Measurements from ENCODE around the gene CACNA2D3. TPM values are rescaled to one million over a fixed set of nuclear protein-coding genes. Genes with fewer than 3 reads are reported as not detected.

CACNA2D3 gene
- total RNA-seq, 6 donors from 2014 or later: 2.9 to 16.8 (median 4.9) TPM

DNA sequence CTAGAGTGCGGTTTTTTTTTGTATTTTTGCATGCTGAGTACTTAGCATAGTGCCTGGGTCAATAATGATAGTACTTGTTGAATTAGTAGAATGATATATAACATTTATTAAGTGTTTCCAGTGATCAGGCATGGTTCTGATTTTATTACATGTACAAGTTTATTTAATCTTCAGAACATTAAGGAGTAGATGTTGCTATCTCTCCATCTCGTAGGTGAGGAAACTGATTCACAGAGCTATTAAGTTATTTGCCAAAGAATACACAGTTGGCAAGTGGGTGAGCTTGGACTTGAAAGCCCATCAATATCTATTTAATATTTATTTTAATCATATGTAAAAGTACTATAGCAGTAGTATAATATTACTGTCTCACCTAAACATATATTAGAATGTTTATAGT, 219.5 kb downstream of the CACNA2D3 start:
- no peaks in the 10 kb centered on the region for H3K27me3 ChIP-seq
- H3K27ac ChIP-seq: no peak overlapping the region
- H3K4me3 ChIP-seq: no peak overlapping the region
- no peaks in the 10 kb centered on the region for H3K4me1 ChIP-seq
- ATAC-seq (ENCODE audit: low FRiP score in 2 of 2) (no peak), DNase-seq (no peak)
- H3K36me3 ChIP-seq: no peaks in the 10 kb centered on the region
- 77 to 87% methylated on average over 2 of the region's 2 CpGs for WGBS, 2 donors
- TF ChIP-seq POLR2AphosphoS5 (IDR thresholded peaks at IDR 0.05) (no peak), POLR2A (IDR thresholded peaks at IDR 0.05) (no peak), EP300 (IDR thresholded peaks at IDR 0.05) (no peak)
- TF ChIP-seq, protein P1, sequence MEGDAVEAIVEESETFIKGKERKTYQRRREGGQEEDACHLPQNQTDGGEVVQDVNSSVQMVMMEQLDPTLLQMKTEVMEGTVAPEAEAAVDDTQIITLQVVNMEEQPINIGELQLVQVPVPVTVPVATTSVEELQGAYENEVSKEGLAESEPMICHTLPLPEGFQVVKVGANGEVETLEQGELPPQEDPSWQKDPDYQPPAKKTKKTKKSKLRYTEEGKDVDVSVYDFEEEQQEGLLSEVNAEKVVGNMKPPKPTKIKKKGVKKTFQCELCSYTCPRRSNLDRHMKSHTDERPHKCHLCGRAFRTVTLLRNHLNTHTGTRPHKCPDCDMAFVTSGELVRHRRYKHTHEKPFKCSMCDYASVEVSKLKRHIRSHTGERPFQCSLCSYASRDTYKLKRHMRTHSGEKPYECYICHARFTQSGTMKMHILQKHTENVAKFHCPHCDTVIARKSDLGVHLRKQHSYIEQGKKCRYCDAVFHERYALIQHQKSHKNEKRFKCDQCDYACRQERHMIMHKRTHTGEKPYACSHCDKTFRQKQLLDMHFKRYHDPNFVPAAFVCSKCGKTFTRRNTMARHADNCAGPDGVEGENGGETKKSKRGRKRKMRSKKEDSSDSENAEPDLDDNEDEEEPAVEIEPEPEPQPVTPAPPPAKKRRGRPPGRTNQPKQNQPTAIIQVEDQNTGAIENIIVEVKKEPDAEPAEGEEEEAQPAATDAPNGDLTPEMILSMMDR (IDR thresholded peaks at IDR 0.05): no peak
- H3K9me3 ChIP-seq: no peaks in the 10 kb centered on the region

DNA sequence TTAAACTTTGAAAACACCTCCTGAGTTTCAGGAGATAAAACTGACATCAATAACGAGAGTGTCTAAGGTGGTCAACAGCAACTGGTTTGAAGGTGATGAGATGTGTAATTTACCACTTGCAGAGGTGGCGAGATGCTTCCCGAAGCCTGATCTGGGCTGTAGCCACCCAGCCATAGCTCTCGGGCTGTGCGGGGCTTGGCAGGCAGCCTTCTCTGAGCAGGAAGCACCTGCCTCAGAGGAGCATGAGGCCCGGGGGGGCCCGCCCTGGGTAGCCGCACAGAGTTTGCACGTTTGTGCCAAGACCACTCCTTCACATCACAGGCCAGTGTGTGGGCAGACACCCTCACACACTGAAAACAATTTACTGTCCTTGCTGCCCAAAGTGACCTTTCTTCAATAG, 220.3 kb downstream of the CACNA2D3 start:
- no peaks in the 10 kb centered on the region for H3K4me1 ChIP-seq
- no peak overlapping the region for H3K27ac ChIP-seq
- H3K4me3 ChIP-seq: no peak overlapping the region
- ATAC-seq (ENCODE audit: low FRiP score in 2 of 2) (no peak), DNase-seq (peak in 1 of 2 donors; percentile 66)
- H3K9me3 ChIP-seq: no peaks in the 10 kb centered on the region
- TF ChIP-seq POLR2A (IDR thresholded peaks at IDR 0.05) (no peak), EP300 (IDR thresholded peaks at IDR 0.05) (no peak), POLR2AphosphoS5 (IDR thresholded peaks at IDR 0.05) (no peak)
- TF ChIP-seq, protein P1 (IDR thresholded peaks at IDR 0.05): no peak
- WGBS, 2 donors: 24 to 37% methylated on average over 9 of the region's 9 CpGs
- H3K36me3 ChIP-seq: no peaks in the 10 kb centered on the region
- no peaks in the 10 kb centered on the region for H3K27me3 ChIP-seq

DNA sequence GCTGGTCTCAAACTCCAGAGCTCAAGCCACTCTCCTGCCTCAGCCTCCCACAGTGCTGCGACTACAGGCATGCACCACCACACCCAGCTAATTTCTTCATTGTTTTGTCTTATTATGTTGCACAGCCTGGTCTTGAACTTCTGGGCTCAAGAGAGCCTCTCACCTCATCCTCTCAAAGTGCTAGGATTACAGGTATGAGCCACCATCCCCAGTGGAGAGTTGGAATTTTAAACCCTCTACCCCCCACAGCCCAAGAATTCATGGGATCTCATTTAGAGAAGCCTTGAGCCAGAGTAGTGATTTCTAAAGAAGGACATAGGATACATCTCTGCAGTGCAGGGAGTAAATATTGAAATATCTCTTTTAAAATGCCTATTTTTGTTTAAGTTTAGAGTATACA, 221.1 kb downstream of the CACNA2D3 start:
- H3K27me3 ChIP-seq: no peaks in the 10 kb centered on the region
- no peak overlapping the region for H3K4me3 ChIP-seq
- no peak for DNase-seq
- no peaks in the 10 kb centered on the region for H3K4me1 ChIP-seq
- no peak overlapping the region for H3K27ac ChIP-seq
- no peaks in the 10 kb centered on the region for H3K36me3 ChIP-seq
- ATAC-seq (ENCODE audit: low FRiP score in 2 of 2): no peak
- TF ChIP-seq POLR2AphosphoS5 (IDR thresholded peaks at IDR 0.05): no peak
- TF ChIP-seq, protein P1 (IDR thresholded peaks at IDR 0.05): no peak
- no peak for TF ChIP-seq EP300 (IDR thresholded peaks at IDR 0.05)
- TF ChIP-seq POLR2A (IDR thresholded peaks at IDR 0.05): no peak
- no peaks in the 10 kb centered on the region for H3K9me3 ChIP-seq
- whole genome bisulfite sequencing, 2 donors: 91 to 95% methylated on average over 1 of the region's 1 CpG

DNA sequence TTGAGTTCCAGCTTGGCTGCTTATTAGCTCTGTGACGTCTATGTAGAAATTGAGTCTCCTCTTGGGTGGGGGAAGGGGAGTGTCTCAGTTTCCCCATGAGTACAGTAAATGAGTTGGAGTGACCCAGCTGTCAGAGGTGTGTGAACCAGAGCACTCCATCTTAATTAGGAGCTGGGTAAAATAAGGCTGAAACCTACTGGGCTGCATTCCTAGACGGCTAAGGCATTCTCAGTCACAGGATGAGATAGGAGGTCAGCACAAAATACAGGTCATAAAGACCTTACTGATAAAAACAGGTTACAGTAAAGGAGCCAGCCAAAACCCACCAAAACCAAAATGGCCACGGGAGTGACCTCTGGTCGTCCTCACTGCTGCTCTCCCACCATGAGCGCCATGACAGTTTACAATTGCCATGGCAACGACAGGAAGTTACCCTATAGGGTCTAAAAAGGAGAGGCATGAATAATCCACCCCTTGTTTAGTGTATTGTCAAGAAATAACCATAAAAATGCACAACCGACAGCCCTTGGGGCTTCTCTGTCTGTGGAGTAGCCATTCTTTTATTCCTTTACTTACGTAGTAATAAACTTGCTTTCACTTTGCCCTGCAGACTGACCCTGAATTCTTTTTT, 222.4 kb downstream of the CACNA2D3 start:
- ATAC-seq (ENCODE audit: low FRiP score in 2 of 2): no peak
- Histone ChIP-seq H3K27me3 (no peaks in the 10 kb centered on the region), H3K27ac (no peak overlapping the region), H3K9me3 (no peaks in the 10 kb centered on the region), H3K36me3 (no peaks in the 10 kb centered on the region), H3K4me3 (no peak overlapping the region), H3K4me1 (no peaks in the 10 kb centered on the region)
- WGBS, 2 donors: 75 to 86% methylated on average over 8 of the region's 8 CpGs
- DNase-seq: no peak
- TF ChIP-seq, protein P1 (IDR thresholded peaks at IDR 0.05): no peak
- no peak for TF ChIP-seq POLR2AphosphoS5 (IDR thresholded peaks at IDR 0.05)
- no peak for TF ChIP-seq EP300 (IDR thresholded peaks at IDR 0.05)
- no peak for TF ChIP-seq POLR2A (IDR thresholded peaks at IDR 0.05)

DNA sequence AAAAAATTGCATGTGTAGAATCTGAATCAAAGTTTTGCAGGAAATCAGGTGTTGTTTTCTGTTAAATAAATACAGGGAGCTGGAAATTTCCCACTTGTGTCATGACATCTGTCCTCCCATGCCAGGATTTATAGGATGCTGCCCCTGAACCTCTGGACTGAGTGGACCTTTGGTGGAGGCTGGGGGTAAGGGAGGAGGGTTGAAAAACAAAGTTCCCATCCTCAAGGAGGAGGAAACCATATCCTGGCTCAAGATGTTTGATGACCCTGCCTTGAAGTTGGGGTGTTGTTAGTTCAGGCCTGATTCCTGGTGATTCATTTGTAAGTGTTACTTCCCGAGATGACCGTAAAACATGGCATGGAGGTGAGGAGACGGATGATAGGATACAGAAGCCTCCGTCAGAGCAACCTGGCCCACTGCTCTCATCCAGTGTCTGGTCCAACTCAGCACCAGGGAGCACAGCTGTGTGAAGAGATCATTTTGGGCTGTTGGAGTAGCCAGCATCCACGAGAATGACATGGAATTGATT, 223.6 kb downstream of the CACNA2D3 start:
- H3K9me3 ChIP-seq: no peaks in the 10 kb centered on the region
- H3K27me3 ChIP-seq: no peaks in the 10 kb centered on the region
- H3K4me1 ChIP-seq: no peaks in the 10 kb centered on the region
- no peak overlapping the region for H3K4me3 ChIP-seq
- TF ChIP-seq POLR2A (IDR thresholded peaks at IDR 0.05): no peak
- TF ChIP-seq, protein P1 (IDR thresholded peaks at IDR 0.05): no peak
- no peak for TF ChIP-seq EP300 (IDR thresholded peaks at IDR 0.05)
- no peak for TF ChIP-seq POLR2AphosphoS5 (IDR thresholded peaks at IDR 0.05)
- H3K36me3 ChIP-seq: no peaks in the 10 kb centered on the region
- no peak for ATAC-seq (ENCODE audit: low FRiP score in 2 of 2)
- 86 to 90% methylated on average over 5 of the region's 5 CpGs for WGBS, 2 donors
- no peak overlapping the region for H3K27ac ChIP-seq
- DNase-seq: no peak

All from upper lobe of left lung (tissue), 6 donors.